GM12878 (cell line): ENCODE data around the gene ST6GALNAC3. TPM values are rescaled to one million over a fixed set of nuclear protein-coding genes. Genes with fewer than 3 reads are reported as not detected.

ENCODE experiments used
- ATAC-seq: fragments of 200-7000 bp; cut with Tn5 transposase; 3 replicates; pipeline ENCODE4 v1.9.1; 2020; ENCODE audit warnings: mild to moderate bottlenecking, moderate library complexity
- BruUV-seq: library from RNA; stranded (reverse); fragments of 400-500 nt; replicated peaks from 2 replicates; lab custom pipeline; 2021; lab: Mats Ljungman, UMichigan
- CTCF ChIA-PET: fragments of 300-600 bp; sonication (Branson Sonifier 250); formaldehyde crosslinking; extraction: SDS; loops from one replicate; lab custom pipeline; 2021; ENCODE audit warnings: inconsistent platforms; lab: Yijun Ruan, JAX
- POLR2A ChIA-PET: fragments of 350-600 bp; formaldehyde crosslinking; extraction: SDS; loops from one replicate; lab custom pipeline; 2021; ENCODE audit warnings: inconsistent platforms; lab: Charles Lee
- RAD21 ChIA-PET: fragments of 300-600 bp; sonication (Branson Sonifier 250); formaldehyde crosslinking; loops from one replicate; lab custom pipeline; 2023; ENCODE audit warnings: antibody characterized with exemption; ENCODE audit not compliant: unreplicated experiment; lab: Charles Lee
- SMC1A ChIA-PET: fragments of 300-600 bp; sonication (Branson Sonifier 250); formaldehyde crosslinking; loops from one replicate; lab custom pipeline; 2023; ENCODE audit not compliant: unreplicated experiment, uncharacterized antibody; lab: Charles Lee
- DNase-seq: peaks from one replicate; pipeline ENCODE4 v3.0.0-alpha.2; 2011; ENCODE audit warnings: low read depth, low spot score
- FAIRE-seq: peaks from 3 replicates; lab custom pipeline; 2011; peaks lifted over from hg19 to GRCh38; lab: Jason Lieb, UNC
- H2AFZ ChIP-seq: 2 replicates; pipeline ENCODE4 v1.6.0; 2011; ENCODE audit warnings: low read depth, low read length, control low read depth; ENCODE audit not compliant: control insufficient read depth
- H3K27ac ChIP-seq: 2 replicates; pipeline ENCODE4 v1.5.1; 2011; ENCODE audit warnings: control low read depth; ENCODE audit not compliant: control insufficient read depth, insufficient read depth
- H3K27me3 ChIP-seq, 2 experiments: replicated peaks in 1 of 2; 2 replicates each; pipeline versions ENCODE4 v1.6.0 to v1.6.1; 2011; ENCODE audit warnings: low read length in 1 of 2; ENCODE audit not compliant: control insufficient read depth in 2 of 2, insufficient read depth in 2 of 2
- H3K36me3 ChIP-seq, 2 experiments: 2 replicates each; pipeline ENCODE4 v1.5.1; 2011; ENCODE audit warnings: low read length in 1 of 2; ENCODE audit not compliant: control insufficient read depth in 2 of 2, insufficient read depth in 2 of 2
- H3K4me1 ChIP-seq: 2 replicates; pipeline ENCODE4 v1.6.1; 2011; ENCODE audit warnings: mild to moderate bottlenecking, low read length, moderate library complexity, mixed read lengths; ENCODE audit not compliant: control insufficient read depth, insufficient read depth
- H3K4me2 ChIP-seq: 2 replicates; pipeline ENCODE4 v1.6.0; 2011; ENCODE audit warnings: control low read depth; ENCODE audit not compliant: control insufficient read depth, insufficient read depth
- H3K4me3 ChIP-seq: fragments of 200-600 bp; sonication (generic); 2 replicates; pipeline ENCODE4 v1.5.1; 2016
- H3K79me2 ChIP-seq: 2 replicates; pipeline ENCODE4 v1.6.0; 2011; ENCODE audit warnings: low read length; ENCODE audit not compliant: control insufficient read depth, insufficient read depth
- H3K9ac ChIP-seq: 2 replicates; pipeline ENCODE4 v1.8.0; 2011; ENCODE audit warnings: low read length, control low read depth, mixed read lengths; ENCODE audit not compliant: control insufficient read depth, insufficient read depth
- H3K9me3 ChIP-seq: replicated peaks from 3 replicates; pipeline ENCODE4 v1.5.1; 2011; ENCODE audit warnings: mild to moderate bottlenecking, low read length; ENCODE audit not compliant: control insufficient read depth, insufficient read depth
- H4K20me1 ChIP-seq: 2 replicates; pipeline ENCODE4 v1.6.0; 2011; ENCODE audit not compliant: control insufficient read depth, insufficient read depth
- ATF7 ChIP-seq: fragments of 450-650 bp; IDR thresholded peaks from 2 replicates; pipeline ENCODE4 v1.6.1; 2016; ENCODE audit warnings: low read depth, mild to moderate bottlenecking
- BACH1 ChIP-seq: fragments of 450-650 bp; IDR thresholded peaks from 2 replicates; pipeline ENCODE4 v1.6.1; 2017; ENCODE audit warnings: mild to moderate bottlenecking, borderline replicate concordance
- BRCA1 ChIP-seq: IDR thresholded peaks from 2 replicates; pipeline ENCODE4 v1.6.1; 2011; ENCODE audit warnings: low read depth, low read length, improper control_type of control experiment
- CHD1 ChIP-seq: IDR thresholded peaks from 2 replicates; pipeline ENCODE4 v1.6.1; 2012; ENCODE audit warnings: low read depth, low read length, improper control_type of control experiment
- E4F1 ChIP-seq: fragments of 450-650 bp; IDR thresholded peaks from 2 replicates; pipeline ENCODE4 v1.6.1; 2018; ENCODE audit warnings: borderline replicate concordance, mild to moderate bottlenecking; ENCODE audit not compliant: partially characterized antibody
- IRF4 ChIP-seq: IDR thresholded peaks from 2 replicates; pipeline ENCODE4 v1.6.1; 2011; ENCODE audit warnings: low read depth, low read length
- KLF5 ChIP-seq: fragments of 450-650 bp; IDR thresholded peaks from 2 replicates; pipeline ENCODE4 v1.6.1; 2014; ENCODE audit warnings: mild to moderate bottlenecking; ENCODE audit not compliant: partially characterized antibody
- MTA2 ChIP-seq: fragments of 450-650 bp; IDR thresholded peaks from 2 replicates; pipeline ENCODE4 v1.6.1; 2016; ENCODE audit warnings: low read depth, mild to moderate bottlenecking, moderate library complexity
- NFYB ChIP-seq: IDR thresholded peaks from 2 replicates; pipeline ENCODE4 v1.6.1; 2011; ENCODE audit warnings: low read depth, mild to moderate bottlenecking, low read length, improper control_type of control experiment, moderate library complexity; ENCODE audit not compliant: insufficient read depth
- POLR2AphosphoS2 ChIP-seq: IDR thresholded peaks from 2 replicates; pipeline ENCODE4 v1.6.1; 2011; ENCODE audit warnings: low read depth, mild to moderate bottlenecking, low read length, improper control_type of control experiment, moderate library complexity
- POU2F2 ChIP-seq: IDR thresholded peaks from 3 replicates; pipeline ENCODE4 v1.6.1; 2011; ENCODE audit warnings: low read depth, mild to moderate bottlenecking, low read length, borderline replicate concordance
- RFX5 ChIP-seq: IDR thresholded peaks from 2 replicates; pipeline ENCODE4 v1.6.1; 2011; ENCODE audit warnings: low read depth, low read length, improper control_type of control experiment
- SREBF1 ChIP-seq: IDR thresholded peaks from 2 replicates; pipeline ENCODE4 v1.6.1; 2012; ENCODE audit warnings: mild to moderate bottlenecking, low read length
- TCF12 ChIP-seq: IDR thresholded peaks from 2 replicates; pipeline ENCODE4 v1.6.1; 2011; ENCODE audit warnings: low read depth, mild to moderate bottlenecking, low read length
- ZBED1 ChIP-seq: IDR thresholded peaks from 2 replicates; pipeline ENCODE4 v1.6.1; 2016; ENCODE audit warnings: borderline replicate concordance
- ZNF622 ChIP-seq: fragments of 450-650 bp; IDR thresholded peaks from 2 replicates; pipeline ENCODE4 v1.6.1; 2017; ENCODE audit warnings: mild to moderate bottlenecking, inconsistent platforms
- ZNF687 ChIP-seq: fragments of 450-650 bp; IDR thresholded peaks from 2 replicates; pipeline ENCODE4 v1.6.1; 2017; ENCODE audit warnings: mild to moderate bottlenecking, moderate library complexity
- WGBS: methylation state at CpG from one replicate; pipeline ENCODE4 v1.1.6; 2016; ENCODE audit warnings: low lambda C conversion rate; ENCODE audit not compliant: insufficient replicate concordance, insufficient coverage; ENCODE audit errors: missing lambda C conversion rate; 5-methylcytosine and 5-hydroxymethylcytosine counted together
- in situ Hi-C: fragments of 300-500 bp; cut with MboI; formaldehyde crosslinking; loops from 9 replicates; pipeline ENCODE4 v1.14.3; 2018; ENCODE audit warnings: mixed read lengths
- intact Hi-C: fragments of 100-400 bp; cut with micrococcal nuclease; formaldehyde crosslinking; loops from one replicate; pipeline ENCODE4 v1.14.2; 2022; ENCODE audit not compliant: unreplicated experiment
- polyA plus RNA-seq, 11 experiments: library from polyadenylated mRNA; depleted of rRNA in 4 of 11; unstranded in 6 of 11; stranded (reverse) in 5 of 11; fragments of >200 nt; fragmentation: Nextera tagmentation in 4 of 11; fragmentation: Illumina TruSeq in 1 of 11; extraction: Ambion mirVana in 4 of 11; extraction: Trizol in 1 of 11; gene quantifications; 1 replicate in 1 of 11; 2 replicates in 10 of 11; pipeline versions ENCODE4 v1.2.1 to v1.2.3, GENCODE V29; 2011 to 2016; ENCODE audit warnings: inconsistent platforms in 2 of 11, missing spikeins in 2 of 11, low read depth in 1 of 11
- total RNA-seq, 4 experiments: library from RNA; depleted of rRNA in 3 of 4; stranded (reverse); fragments of >200 nt in 3 of 4; fragmentation: Illumina TruSeq in 1 of 4; extraction: Trizol in 1 of 4; gene quantifications; 2 replicates each; pipeline versions ENCODE4 v1.2.1 to v1.2.3, GENCODE V29; 2013 to 2021
- TF ChIP-seq, protein P1 (sequence below): fragments of 450-650 bp; conservative IDR thresholded peaks from 2 replicates; pipeline ENCODE4 v1.6.1; 2017; ENCODE audit warnings: mild to moderate bottlenecking, moderate library complexity

The ST6GALNAC3 gene
- total and polyA plus RNA-seq, 10 of the 15 experiments (the other 5 are each of a cell fraction or from before 2014, with no cell fraction given) = 0.04 to 0.68 (median 0.18) TPM; not detected in 3

DNA sequence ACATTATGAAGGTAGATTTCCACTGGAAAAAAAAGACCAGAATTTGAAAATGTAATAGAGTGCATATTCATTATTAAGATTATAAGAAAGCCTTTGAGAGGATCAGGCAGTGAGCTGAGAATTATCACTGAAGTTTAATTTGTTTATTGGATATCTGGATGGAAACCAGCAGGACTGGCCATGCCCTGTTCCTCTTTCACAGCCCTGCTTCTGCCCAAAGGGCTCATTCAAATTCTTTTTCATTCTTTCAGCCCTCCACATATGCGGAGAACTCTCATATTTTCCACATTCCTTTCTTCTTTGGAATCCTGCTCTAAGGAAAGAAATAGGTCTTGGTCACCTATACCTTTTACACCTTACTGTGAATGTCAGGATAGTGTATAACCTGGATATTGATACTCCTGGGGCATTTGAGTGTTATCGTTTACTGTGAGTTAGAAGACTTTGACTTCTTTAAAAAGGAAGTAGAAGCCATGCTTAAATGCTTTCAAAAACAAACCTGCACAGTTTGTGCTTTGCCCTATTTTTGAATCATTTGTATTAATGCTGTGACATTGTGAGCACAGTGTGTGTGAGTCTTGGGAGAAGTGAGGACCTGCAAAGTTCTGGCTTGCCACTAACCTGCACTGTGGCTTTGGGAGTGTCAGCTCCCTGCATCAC is 35.5 kb downstream of the ST6GALNAC3 start:
- no peak for ATAC-seq
- 0% methylated on average over 2 of the region's 2 CpGs for WGBS
- H3K9ac ChIP-seq = no peak overlapping the region
- H3K27ac ChIP-seq = no peak overlapping the region
- no peak for TF ChIP-seq CHD1
- no peak for TF ChIP-seq KLF5
- no peak for TF ChIP-seq RFX5
- no peak for TF ChIP-seq NFYB
- TF ChIP-seq TCF12 = no peak
- TF ChIP-seq POLR2AphosphoS2 = no peak
- TF ChIP-seq ZBED1 = no peak
- no peak for TF ChIP-seq E4F1
- no peak for TF ChIP-seq IRF4
- TF ChIP-seq, protein P1, sequence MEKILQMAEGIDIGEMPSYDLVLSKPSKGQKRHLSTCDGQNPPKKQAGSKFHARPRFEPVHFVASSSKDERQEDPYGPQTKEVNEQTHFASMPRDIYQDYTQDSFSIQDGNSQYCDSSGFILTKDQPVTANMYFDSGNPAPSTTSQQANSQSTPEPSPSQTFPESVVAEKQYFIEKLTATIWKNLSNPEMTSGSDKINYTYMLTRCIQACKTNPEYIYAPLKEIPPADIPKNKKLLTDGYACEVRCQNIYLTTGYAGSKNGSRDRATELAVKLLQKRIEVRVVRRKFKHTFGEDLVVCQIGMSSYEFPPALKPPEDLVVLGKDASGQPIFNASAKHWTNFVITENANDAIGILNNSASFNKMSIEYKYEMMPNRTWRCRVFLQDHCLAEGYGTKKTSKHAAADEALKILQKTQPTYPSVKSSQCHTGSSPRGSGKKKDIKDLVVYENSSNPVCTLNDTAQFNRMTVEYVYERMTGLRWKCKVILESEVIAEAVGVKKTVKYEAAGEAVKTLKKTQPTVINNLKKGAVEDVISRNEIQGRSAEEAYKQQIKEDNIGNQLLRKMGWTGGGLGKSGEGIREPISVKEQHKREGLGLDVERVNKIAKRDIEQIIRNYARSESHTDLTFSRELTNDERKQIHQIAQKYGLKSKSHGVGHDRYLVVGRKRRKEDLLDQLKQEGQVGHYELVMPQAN = no peak
- TF ChIP-seq BRCA1 = no peak
- TF ChIP-seq BACH1 = no peak
- TF ChIP-seq ZNF622 = no peak
- no peak for TF ChIP-seq MTA2
- no peak for TF ChIP-seq ZNF687
- no peak for TF ChIP-seq ATF7
- TF ChIP-seq POU2F2 = no peak
- no peak for TF ChIP-seq SREBF1
- intact Hi-C loops (no loop called here), in situ Hi-C loops (no loop called here)
- ChIA-PET CTCF (no interaction called here), SMC1A (no interaction called here), POLR2A (no interaction called here), RAD21 (no interaction called here)
- H3K4me3 ChIP-seq = no peak overlapping the region
- DNase-seq = no peak
- no peaks in the 10 kb centered on the region for H3K79me2 ChIP-seq
- H3K36me3 ChIP-seq = no peaks in the 10 kb centered on the region
- no peak for FAIRE-seq
- H2AFZ ChIP-seq = no peak overlapping the region
- BruUV-seq = no TSS peak
- H3K4me1 ChIP-seq = no peaks in the 10 kb centered on the region
- H3K9me3 ChIP-seq = no peaks in the 10 kb centered on the region
- H4K20me1 ChIP-seq = no peaks in the 10 kb centered on the region
- H3K27me3 ChIP-seq = no peaks in the 10 kb centered on the region
- H3K4me2 ChIP-seq = no peak overlapping the region
